Endothelial cell of umbilical vein (primary cell): Measurements from ENCODE around the gene SLC5A11.

Experiments used
- JUN ChIP-seq: IDR thresholded peaks from 2 replicates; pipeline ENCODE4 v1.6.1; 2011; ENCODE audit warnings: borderline replicate concordance, low read depth; ENCODE audit not compliant: insufficient read length, insufficient read depth
- POLR2A ChIP-seq: IDR thresholded peaks from 2 replicates; pipeline ENCODE4 v1.6.1; 2012; ENCODE audit warnings: low read depth, mild to moderate bottlenecking, control low read depth, low read length
- POLR2AphosphoS5 ChIP-seq: IDR thresholded peaks from 2 replicates; pipeline ENCODE4 v1.6.1; 2012; ENCODE audit warnings: low read depth, mild to moderate bottlenecking, control low read depth, low read length, moderate library complexity; ENCODE audit not compliant: insufficient read depth
- TF ChIP-seq, protein P1 (sequence below), 2 donors: IDR thresholded peaks; 1 replicate in 1 of 2; 2 replicates in 1 of 2; pipeline ENCODE4 v1.5.1; 2011; ENCODE audit warnings: low read length in 2 of 2, mild to moderate bottlenecking in 2 of 2, moderate library complexity in 2 of 2, control low read depth in 1 of 2, inconsistent platforms in 1 of 2, low read depth in 1 of 2; ENCODE audit not compliant: insufficient read depth in 1 of 2; ENCODE audit errors: extremely low read depth in 1 of 2
- TF ChIP-seq, protein P2 (sequence below): IDR thresholded peaks from 2 replicates; pipeline ENCODE4 v1.6.1; 2011; ENCODE audit not compliant: insufficient read depth, insufficient read length

- TF ChIP-seq, protein P1, sequence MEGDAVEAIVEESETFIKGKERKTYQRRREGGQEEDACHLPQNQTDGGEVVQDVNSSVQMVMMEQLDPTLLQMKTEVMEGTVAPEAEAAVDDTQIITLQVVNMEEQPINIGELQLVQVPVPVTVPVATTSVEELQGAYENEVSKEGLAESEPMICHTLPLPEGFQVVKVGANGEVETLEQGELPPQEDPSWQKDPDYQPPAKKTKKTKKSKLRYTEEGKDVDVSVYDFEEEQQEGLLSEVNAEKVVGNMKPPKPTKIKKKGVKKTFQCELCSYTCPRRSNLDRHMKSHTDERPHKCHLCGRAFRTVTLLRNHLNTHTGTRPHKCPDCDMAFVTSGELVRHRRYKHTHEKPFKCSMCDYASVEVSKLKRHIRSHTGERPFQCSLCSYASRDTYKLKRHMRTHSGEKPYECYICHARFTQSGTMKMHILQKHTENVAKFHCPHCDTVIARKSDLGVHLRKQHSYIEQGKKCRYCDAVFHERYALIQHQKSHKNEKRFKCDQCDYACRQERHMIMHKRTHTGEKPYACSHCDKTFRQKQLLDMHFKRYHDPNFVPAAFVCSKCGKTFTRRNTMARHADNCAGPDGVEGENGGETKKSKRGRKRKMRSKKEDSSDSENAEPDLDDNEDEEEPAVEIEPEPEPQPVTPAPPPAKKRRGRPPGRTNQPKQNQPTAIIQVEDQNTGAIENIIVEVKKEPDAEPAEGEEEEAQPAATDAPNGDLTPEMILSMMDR (IDR thresholded peaks at IDR 0.05; ENCODE audit: extremely low read depth in 1 of 2, insufficient read depth in 1 of 2, low read depth in 1 of 2, low read length in 2 of 2) = no peak
- TF ChIP-seq POLR2AphosphoS5 = no peak
- TF ChIP-seq JUN = no peak
- TF ChIP-seq POLR2A = no peak
- TF ChIP-seq, protein P2, sequence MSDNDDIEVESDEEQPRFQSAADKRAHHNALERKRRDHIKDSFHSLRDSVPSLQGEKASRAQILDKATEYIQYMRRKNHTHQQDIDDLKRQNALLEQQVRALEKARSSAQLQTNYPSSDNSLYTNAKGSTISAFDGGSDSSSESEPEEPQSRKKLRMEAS = no peak
Measured at GRCh38 chr16:24900230-24900629, 54.5 kb downstream of the SLC5A11 start.
